Vagina (tissue), 2 donors: Measurements from ENCODE around the gene EPSTI1. TPM values are rescaled to one million over a fixed set of nuclear protein-coding genes. Genes with fewer than 3 reads are reported as not detected.

Experiments
- DNase-seq, 2 donors: peaks; one replicate each; pipeline ENCODE4 v3.0.0-alpha.2; 2017; ENCODE audit errors: extremely low spot score in 2 of 2
- H3K27ac ChIP-seq: fragments of 200-600 bp; sonication (generic); one replicate; pipeline ENCODE4 v1.5.1; 2019
- H3K27me3 ChIP-seq: fragments of 200-600 bp; sonication (generic); one replicate; pipeline ENCODE4 v1.5.1; 2019
- H3K36me3 ChIP-seq, 2 donors: fragments of 200-600 bp; sonication (generic); one replicate each; pipeline ENCODE4 v1.5.1; 2017 to 2019
- H3K4me1 ChIP-seq: fragments of 200-600 bp; sonication (generic); one replicate; pipeline ENCODE4 v1.5.1; 2019
- H3K4me3 ChIP-seq, 2 donors: fragments of 200-600 bp; sonication (generic); 1 replicate in 1 of 2; 2 replicates in 1 of 2; pipeline ENCODE4 v1.5.1; 2016 to 2019
- H3K9me3 ChIP-seq: fragments of 200-600 bp; sonication (generic); one replicate; pipeline ENCODE4 v1.5.1; 2019
- POLR2A ChIP-seq, 2 donors: fragments of 450-650 bp; IDR thresholded peaks; one replicate each; pipeline ENCODE4 v1.6.1; 2017; ENCODE audit warnings: antibody characterized with exemption in 2 of 2, mild to moderate bottlenecking in 2 of 2, moderate library complexity in 2 of 2
- POLR2AphosphoS5 ChIP-seq, 2 donors: sonication (generic); formaldehyde crosslinking; IDR thresholded peaks; one replicate each; pipeline ENCODE4 v1.9.0; 2017; ENCODE audit warnings: antibody characterized with exemption in 2 of 2, mild to moderate bottlenecking in 2 of 2, low read depth in 1 of 2; ENCODE audit not compliant: insufficient read depth in 1 of 2
- intact Hi-C: fragments of 100-400 bp; cut with DNase I; formaldehyde crosslinking; loops from one replicate; pipeline ENCODE4 v1.15.1; 2023
- total RNA-seq: library from RNA; depleted of rRNA; stranded (reverse); fragments of >200 nt; gene quantifications from one replicate; pipeline ENCODE4 v1.2.3, GENCODE V29; 2016
- TF ChIP-seq, protein P1 (sequence below), 3 experiments: fragments of 450-650 bp in 2 of 3; fragments of 200-600 bp in 1 of 3; sonication (generic) in 1 of 3; IDR thresholded peaks; one replicate each; pipeline ENCODE4 v1.5.1; 2017 to 2019; ENCODE audit warnings: antibody characterized with exemption in 3 of 3, mild to moderate bottlenecking in 2 of 3, moderate library complexity in 2 of 3

EPSTI1 gene
- total RNA-seq, 1 donor from 2014 or later, result 4.9 TPM

DNA sequence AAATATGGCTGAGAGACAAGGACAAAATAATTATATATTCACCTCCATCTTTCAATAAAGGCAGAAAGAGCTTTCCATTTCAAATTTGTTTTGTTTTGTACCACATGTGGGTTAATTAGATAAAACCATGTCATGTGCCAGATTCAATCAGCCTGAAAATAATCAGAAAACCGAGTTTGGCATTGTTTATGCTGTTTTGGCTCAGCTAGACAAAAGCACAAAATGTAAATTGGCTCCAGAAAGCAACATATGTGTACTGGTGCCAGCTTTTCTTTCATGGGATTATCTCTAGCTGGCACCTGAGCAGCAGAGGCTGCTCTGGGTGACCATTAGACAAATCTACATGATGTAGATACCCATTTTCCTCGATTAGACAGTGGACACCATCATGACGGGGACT lies 22.1 kb upstream of the EPSTI1 start:
- Histone ChIP-seq H3K27ac (no peak overlapping the region), H3K9me3 (no peaks in the 10 kb centered on the region), H3K4me3 (no peak overlapping the region), H3K4me1 (no peaks in the 10 kb centered on the region), H3K27me3 (no peaks in the 10 kb centered on the region), H3K36me3 (no peaks in the 10 kb centered on the region)
- intact Hi-C loops, result no loop called here
- no peak for TF ChIP-seq POLR2A (IDR thresholded peaks at IDR 0.05)
- TF ChIP-seq, protein P1, sequence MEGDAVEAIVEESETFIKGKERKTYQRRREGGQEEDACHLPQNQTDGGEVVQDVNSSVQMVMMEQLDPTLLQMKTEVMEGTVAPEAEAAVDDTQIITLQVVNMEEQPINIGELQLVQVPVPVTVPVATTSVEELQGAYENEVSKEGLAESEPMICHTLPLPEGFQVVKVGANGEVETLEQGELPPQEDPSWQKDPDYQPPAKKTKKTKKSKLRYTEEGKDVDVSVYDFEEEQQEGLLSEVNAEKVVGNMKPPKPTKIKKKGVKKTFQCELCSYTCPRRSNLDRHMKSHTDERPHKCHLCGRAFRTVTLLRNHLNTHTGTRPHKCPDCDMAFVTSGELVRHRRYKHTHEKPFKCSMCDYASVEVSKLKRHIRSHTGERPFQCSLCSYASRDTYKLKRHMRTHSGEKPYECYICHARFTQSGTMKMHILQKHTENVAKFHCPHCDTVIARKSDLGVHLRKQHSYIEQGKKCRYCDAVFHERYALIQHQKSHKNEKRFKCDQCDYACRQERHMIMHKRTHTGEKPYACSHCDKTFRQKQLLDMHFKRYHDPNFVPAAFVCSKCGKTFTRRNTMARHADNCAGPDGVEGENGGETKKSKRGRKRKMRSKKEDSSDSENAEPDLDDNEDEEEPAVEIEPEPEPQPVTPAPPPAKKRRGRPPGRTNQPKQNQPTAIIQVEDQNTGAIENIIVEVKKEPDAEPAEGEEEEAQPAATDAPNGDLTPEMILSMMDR (IDR thresholded peaks at IDR 0.05), result no peak
- TF ChIP-seq POLR2AphosphoS5 (IDR thresholded peaks at IDR 0.05; ENCODE audit: insufficient read depth in 1 of 2, low read depth in 1 of 2), result no peak
- no peak for DNase-seq

DNA sequence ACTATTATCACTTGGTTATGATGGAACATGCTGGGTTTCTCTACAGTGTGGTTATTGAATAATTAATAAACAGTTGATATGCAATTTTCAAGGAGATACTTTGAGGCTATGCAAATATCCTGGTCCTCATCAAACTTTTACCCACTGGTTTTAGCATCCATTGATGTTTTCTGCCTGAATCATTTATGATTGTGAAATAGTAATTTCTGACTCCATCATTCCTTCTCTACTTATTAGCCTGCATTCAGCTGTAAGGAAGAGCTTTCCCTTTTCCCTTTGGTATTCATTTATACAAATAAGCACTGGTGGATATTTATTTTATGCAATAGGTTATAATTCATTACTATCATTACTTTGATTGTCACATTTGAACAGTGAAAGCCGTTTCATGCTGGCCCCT lies 17.5 kb upstream of the EPSTI1 start:
- Histone ChIP-seq H3K27ac (no peak overlapping the region), H3K27me3 (no peaks in the 10 kb centered on the region), H3K4me1 (no peaks in the 10 kb centered on the region), H3K9me3 (no peaks in the 10 kb centered on the region), H3K4me3 (no peak overlapping the region), H3K36me3 (no peaks in the 10 kb centered on the region)
- intact Hi-C loops, result no loop called here
- no peak for TF ChIP-seq POLR2AphosphoS5 (IDR thresholded peaks at IDR 0.05; ENCODE audit: insufficient read depth in 1 of 2, low read depth in 1 of 2)
- TF ChIP-seq POLR2A (IDR thresholded peaks at IDR 0.05), result no peak
- TF ChIP-seq, protein P1 (IDR thresholded peaks at IDR 0.05), result no peak
- no peak for DNase-seq

DNA sequence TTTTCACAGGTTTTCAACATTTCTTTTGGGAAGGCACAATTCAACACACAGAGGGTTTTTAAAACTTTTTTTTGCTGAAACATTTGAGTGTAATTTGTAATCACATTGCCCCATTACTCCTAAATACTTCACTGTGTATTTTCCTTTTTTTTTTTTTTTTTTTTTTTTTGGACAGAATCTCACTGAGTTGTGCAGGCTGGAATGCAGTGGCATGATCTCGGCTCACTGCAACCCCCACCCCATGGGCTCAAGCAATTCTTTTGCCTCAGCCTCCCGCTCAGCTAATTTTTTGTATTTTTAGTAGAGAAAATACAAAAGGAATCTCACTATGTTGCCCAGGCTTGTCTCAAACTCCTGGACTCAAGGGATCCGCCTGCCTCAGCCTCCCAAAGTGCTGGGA lies 16.6 kb upstream of the EPSTI1 start:
- Histone ChIP-seq H3K4me3 (no peak overlapping the region), H3K27ac (no peak overlapping the region), H3K9me3 (no peaks in the 10 kb centered on the region), H3K36me3 (no peaks in the 10 kb centered on the region), H3K4me1 (no peaks in the 10 kb centered on the region), H3K27me3 (no peaks in the 10 kb centered on the region)
- DNase-seq, result no peak
- intact Hi-C loops, result no loop called here
- TF ChIP-seq POLR2AphosphoS5 (IDR thresholded peaks at IDR 0.05; ENCODE audit: insufficient read depth in 1 of 2, low read depth in 1 of 2) (no peak), POLR2A (IDR thresholded peaks at IDR 0.05) (no peak)
- TF ChIP-seq, protein P1 (IDR thresholded peaks at IDR 0.05), result no peak

DNA sequence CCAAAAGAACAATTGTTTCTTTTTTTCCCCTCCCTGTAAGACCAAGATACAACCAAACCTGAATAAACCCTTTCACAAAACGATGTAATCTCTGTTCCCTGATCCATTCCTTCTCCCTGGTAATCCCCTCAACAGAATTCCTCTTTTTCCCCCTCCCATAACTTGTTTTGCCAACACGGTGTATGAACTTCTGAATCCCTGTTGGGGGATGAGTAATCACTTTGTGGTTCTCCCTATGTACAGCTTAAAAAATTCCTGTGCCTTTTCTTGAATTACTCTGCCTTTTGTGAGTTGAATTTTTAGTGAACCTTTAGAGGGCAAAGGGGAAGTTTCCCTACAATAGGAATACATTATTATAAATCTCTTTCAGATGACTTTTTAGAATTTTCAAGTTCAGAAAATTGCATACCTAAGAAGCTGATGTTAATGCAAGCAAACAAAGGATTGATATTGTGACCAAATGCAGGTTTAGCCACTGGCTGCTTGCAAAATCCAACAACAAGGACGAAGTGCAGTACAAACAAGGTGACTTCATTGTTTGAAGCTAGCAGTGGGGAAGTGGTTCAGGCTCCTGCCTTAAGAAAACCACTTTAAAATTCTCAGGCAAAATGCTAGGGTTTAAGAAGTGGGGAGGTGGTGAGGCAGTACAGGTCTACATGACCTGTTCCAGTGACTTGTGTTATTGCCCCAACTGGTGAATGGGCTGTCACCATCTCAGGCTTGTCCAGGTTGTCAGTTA lies 15.0 kb upstream of the EPSTI1 start:
- Histone ChIP-seq H3K9me3 (no peaks in the 10 kb centered on the region), H3K4me3 (no peak overlapping the region), H3K4me1 (no peaks in the 10 kb centered on the region), H3K36me3 (no peaks in the 10 kb centered on the region), H3K27ac (no peak overlapping the region), H3K27me3 (no peaks in the 10 kb centered on the region)
- TF ChIP-seq POLR2AphosphoS5 (IDR thresholded peaks at IDR 0.05; ENCODE audit: insufficient read depth in 1 of 2, low read depth in 1 of 2) (no peak), POLR2A (IDR thresholded peaks at IDR 0.05) (no peak)
- TF ChIP-seq, protein P1 (IDR thresholded peaks at IDR 0.05), result no peak
- intact Hi-C loops, result no loop called here
- DNase-seq, result no peak

DNA sequence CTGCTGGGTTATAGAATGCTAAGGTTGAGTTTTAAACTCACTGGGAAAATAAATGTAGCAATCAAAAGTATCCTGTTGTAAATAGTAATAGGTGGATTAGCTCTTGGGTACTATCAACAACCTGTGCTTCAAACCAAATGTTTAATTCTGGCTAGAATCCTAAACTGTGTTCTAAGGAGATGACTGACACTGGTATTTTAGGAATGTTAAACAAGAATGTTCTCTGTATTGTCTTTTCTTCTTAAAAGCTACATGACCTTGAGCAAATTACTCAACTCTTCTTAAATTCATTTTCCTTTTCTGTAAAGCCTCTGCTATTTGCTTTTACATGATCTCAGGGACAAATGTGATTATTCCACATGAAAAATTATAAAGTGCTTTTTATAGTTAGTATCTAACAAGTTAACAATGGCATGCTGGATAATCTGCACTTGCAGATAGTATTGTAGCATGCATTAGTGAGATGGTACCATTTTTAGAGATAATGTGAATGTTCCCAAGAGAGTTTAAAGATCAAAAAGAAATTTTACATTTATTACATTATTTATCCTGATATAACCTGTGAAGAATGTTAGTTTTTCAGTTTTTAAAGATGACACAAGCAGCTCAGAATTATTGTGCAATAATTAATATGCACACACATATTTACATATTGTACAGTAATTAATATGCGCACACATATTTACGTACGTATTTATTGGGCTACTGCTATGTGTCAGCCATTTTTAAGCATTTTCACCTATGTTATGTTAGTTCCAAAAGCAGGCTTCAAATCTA lies 13.6 kb upstream of the EPSTI1 start:
- H3K4me1 ChIP-seq, result no peaks in the 10 kb centered on the region
- TF ChIP-seq POLR2AphosphoS5 (IDR thresholded peaks at IDR 0.05; ENCODE audit: insufficient read depth in 1 of 2, low read depth in 1 of 2), result no peak
- TF ChIP-seq POLR2A (IDR thresholded peaks at IDR 0.05), result no peak
- TF ChIP-seq, protein P1 (IDR thresholded peaks at IDR 0.05), result no peak
- no peaks in the 10 kb centered on the region for H3K9me3 ChIP-seq
- no peak for DNase-seq
- no peak overlapping the region for H3K27ac ChIP-seq
- intact Hi-C loops, result no loop called here
- no peaks in the 10 kb centered on the region for H3K27me3 ChIP-seq
- no peaks in the 10 kb centered on the region for H3K36me3 ChIP-seq
- no peak overlapping the region for H3K4me3 ChIP-seq
